ENCODE results near the gene FBRSL1. TPM values are rescaled to one million over a fixed set of nuclear protein-coding genes. Genes with fewer than 3 reads are reported as not detected.

The FBRSL1 gene
- total RNA-seq, 1 donor from 2014 or later: 108 TPM

DNA sequence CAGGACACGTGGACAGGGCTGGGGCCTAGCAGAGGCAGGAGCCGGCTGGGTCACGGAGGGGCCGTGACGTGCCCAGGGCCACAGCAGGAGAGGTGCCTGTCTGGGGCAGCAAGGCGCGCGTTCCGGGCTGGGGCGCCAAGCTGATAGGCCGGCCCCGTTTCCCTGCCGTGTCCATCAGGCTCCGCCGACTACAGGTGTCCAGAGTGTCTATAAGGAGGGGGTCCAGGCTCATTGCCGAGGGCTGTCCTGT is 18.5 kb downstream of the FBRSL1 start:
- no peaks in the 10 kb centered on the region for H3K36me3 Mint-ChIP-seq
- TF ChIP-seq, protein P1, sequence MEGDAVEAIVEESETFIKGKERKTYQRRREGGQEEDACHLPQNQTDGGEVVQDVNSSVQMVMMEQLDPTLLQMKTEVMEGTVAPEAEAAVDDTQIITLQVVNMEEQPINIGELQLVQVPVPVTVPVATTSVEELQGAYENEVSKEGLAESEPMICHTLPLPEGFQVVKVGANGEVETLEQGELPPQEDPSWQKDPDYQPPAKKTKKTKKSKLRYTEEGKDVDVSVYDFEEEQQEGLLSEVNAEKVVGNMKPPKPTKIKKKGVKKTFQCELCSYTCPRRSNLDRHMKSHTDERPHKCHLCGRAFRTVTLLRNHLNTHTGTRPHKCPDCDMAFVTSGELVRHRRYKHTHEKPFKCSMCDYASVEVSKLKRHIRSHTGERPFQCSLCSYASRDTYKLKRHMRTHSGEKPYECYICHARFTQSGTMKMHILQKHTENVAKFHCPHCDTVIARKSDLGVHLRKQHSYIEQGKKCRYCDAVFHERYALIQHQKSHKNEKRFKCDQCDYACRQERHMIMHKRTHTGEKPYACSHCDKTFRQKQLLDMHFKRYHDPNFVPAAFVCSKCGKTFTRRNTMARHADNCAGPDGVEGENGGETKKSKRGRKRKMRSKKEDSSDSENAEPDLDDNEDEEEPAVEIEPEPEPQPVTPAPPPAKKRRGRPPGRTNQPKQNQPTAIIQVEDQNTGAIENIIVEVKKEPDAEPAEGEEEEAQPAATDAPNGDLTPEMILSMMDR (conservative IDR thresholded peaks at IDR 0.05): no peak
- H3K27me3 Mint-ChIP-seq: no peaks in the 10 kb centered on the region
- peaks cover 21% of the 10 kb centered on the region for H3K4me1 Mint-ChIP-seq (ENCODE audit: unreplicated experiment)
- H3K27ac Mint-ChIP-seq: no peak overlapping the region
- H3K9me3 Mint-ChIP-seq: no peaks in the 10 kb centered on the region
- H3K4me3 Mint-ChIP-seq: no peak overlapping the region
- no peak for DNase-seq (ENCODE audit: extremely low spot score, unreplicated experiment)

DNA sequence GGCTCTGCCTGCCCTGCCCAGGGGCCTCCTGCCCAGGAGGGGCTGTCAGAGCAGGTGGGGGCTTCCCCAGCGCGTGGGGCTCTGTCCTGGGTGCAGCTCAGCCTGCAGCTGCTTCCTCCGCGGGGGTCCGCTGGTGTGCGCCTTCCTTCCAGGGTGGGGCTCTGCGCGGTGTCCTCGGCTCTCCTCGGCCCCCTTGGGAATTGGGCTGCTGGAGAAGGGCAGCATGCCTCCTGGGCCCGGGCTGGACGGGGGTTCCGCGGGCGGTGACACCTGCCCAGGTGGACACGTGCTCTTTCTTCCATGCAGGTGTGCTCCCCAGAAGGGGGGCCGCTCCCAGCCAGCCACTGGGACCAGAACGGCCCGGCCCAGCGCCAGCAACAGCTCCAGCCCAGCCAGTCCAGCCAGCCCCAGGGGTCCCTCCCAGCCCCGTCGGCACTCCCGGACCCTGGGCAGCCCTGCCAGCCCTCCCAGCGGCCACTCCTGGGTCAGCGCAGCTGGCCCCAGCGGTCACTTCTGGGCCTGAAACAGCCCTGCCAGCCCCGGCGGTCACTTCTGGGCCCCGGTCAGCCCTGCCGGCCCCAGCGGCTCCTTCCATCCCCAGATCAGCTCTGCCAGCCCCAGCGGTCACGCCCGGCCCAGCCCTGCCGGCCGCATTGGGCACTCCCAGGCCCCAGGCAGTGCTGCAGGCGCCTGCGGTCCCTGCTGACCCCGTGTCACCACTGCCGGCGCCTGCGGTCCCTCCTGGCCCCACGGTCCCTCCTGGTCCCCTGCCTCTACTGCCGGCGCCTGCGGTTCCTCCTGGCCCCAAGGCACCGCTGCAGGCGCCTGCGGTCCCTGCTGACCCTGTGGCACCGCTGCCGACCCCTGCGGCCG is 19.1 kb downstream of the FBRSL1 start:
- DNase-seq (ENCODE audit: extremely low spot score, unreplicated experiment): no peak
- Mint-ChIP-seq H3K36me3 (no peaks in the 10 kb centered on the region), H3K9me3 (no peaks in the 10 kb centered on the region), H3K4me1 (ENCODE audit: unreplicated experiment) (peaks cover 22% of the 10 kb centered on the region), H3K4me3 (no peak overlapping the region), H3K27me3 (no peaks in the 10 kb centered on the region), H3K27ac (no peak overlapping the region)
- TF ChIP-seq, protein P1 (conservative IDR thresholded peaks at IDR 0.05): no peak

DNA sequence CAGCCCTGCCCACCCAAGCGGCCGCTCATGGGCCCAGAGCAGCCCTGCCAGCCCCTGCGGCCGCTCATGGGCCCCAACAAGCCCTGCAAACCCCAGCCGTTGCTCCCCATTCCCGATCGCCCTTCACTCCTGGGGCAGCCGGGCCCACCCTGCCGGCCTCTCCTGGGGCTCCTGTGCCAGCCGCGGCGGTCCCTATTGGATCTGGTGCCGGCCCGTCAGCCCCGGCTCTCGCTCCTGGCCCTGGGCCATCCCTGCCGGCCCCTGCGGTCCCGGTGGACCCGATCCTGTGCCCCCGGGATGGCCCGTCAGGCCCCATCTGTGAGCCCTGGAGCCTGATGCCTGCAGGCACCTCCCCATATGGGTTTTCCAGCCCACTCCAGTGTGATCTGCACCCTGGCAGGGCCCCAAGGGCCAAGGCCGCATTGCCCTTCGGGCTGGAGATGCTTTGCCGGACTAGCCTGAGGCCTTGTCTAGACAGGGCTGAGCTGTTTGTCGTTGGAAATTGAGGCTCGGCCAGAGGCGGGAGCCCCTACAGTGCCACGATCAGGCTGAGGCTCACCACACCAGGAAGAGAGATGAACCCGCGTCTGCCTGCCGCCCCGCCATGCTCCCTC is 20.3 kb downstream of the FBRSL1 start:
- H3K27me3 Mint-ChIP-seq: no peaks in the 10 kb centered on the region
- TF ChIP-seq, protein P1 (conservative IDR thresholded peaks at IDR 0.05): no peak
- H3K4me3 Mint-ChIP-seq: no peak overlapping the region
- peaks cover 2% of the 10 kb centered on the region for H3K36me3 Mint-ChIP-seq
- no peak overlapping the region for H3K27ac Mint-ChIP-seq
- no peak for DNase-seq (ENCODE audit: extremely low spot score, unreplicated experiment)
- peaks cover 22% of the 10 kb centered on the region for H3K4me1 Mint-ChIP-seq (ENCODE audit: unreplicated experiment)
- no peaks in the 10 kb centered on the region for H3K9me3 Mint-ChIP-seq

DNA sequence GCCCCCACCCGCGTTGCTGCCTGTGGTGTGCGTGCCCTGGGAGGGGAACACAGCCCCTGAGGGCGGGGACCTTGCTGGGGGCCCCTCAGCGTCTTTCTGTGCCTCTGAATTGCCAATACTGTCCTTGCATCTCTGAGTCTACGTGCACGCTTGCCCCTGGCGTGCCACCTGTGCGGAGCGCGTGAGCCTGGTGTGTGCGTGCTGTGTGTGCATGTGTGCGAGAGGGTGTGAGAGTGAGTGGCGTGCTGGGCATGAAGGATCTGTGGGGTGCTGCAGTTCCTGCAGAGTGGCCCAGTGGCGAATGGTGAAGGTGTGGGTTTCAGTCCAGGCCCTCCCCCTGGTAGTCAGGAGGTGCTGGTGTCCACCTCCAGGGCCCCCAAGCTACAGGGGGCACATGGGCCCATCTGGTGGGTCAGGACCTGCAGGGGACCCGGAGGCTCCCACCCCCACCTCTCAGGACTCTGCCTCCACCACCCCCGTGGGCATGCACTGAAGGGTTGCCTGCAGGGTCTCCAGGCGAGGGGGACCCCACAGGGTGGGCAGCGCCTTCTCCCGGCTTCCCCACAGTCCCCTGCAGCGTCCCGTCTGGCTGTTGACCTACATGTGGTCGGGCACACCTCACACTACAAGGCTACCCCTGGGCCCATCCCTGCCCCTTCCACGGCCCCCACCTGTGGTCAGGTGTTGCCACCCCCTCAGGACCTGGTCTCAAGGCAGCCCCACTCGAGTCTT is 21.0 kb downstream of the FBRSL1 start:
- Mint-ChIP-seq H3K4me3 (no peak overlapping the region), H3K9me3 (no peaks in the 10 kb centered on the region), H3K27ac (no peak overlapping the region), H3K36me3 (peaks cover 4% of the 10 kb centered on the region), H3K27me3 (no peaks in the 10 kb centered on the region), H3K4me1 (ENCODE audit: unreplicated experiment) (peaks cover 16% of the 10 kb centered on the region)
- no peak for DNase-seq (ENCODE audit: extremely low spot score, unreplicated experiment)
- TF ChIP-seq, protein P1 (conservative IDR thresholded peaks at IDR 0.05): no peak

DNA sequence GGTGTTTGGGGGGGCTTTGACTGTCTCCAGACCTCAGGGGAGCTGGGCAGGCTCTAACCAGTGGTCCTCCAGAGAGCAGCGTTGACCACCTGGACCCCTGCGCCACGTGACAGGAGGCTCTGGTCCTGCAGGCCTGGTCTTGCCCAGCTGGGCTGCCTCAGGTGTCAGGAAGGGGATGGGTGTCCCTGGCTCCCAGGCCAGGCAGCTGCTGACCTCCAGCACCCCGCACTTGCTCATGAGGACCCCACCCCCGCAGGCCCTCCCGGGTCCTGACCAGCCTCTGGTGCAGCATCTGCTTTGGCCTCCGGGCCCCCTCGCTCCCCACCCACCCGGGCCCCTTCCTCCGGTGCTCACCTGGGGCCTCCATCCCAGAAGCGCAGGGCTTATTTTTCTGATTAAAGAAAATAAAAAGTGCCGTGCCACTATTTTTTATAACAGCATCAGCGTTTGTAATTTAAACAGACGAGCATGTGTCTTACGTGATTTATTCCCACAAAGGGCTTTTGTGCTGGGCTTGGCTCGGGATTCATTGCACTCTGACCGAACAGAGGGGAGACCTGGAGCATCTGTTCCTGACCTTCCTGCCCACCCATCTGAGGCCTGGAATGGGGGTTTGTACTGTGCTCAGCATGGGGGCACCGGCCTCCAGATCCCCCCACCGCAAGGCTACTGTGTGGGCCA is 21.7 kb downstream of the FBRSL1 start:
- no peak overlapping the region for H3K4me3 Mint-ChIP-seq
- H3K9me3 Mint-ChIP-seq: no peaks in the 10 kb centered on the region
- peaks cover 4% of the 10 kb centered on the region for H3K36me3 Mint-ChIP-seq
- H3K27me3 Mint-ChIP-seq: no peaks in the 10 kb centered on the region
- H3K4me1 Mint-ChIP-seq (ENCODE audit: unreplicated experiment): peaks cover 8% of the 10 kb centered on the region
- DNase-seq (ENCODE audit: extremely low spot score, unreplicated experiment): no peak
- TF ChIP-seq, protein P1 (conservative IDR thresholded peaks at IDR 0.05): no peak
- no peak overlapping the region for H3K27ac Mint-ChIP-seq
